WTC11 (cell line): ENCODE measurements around the gene ARVCF. TPM values are rescaled to one million over a fixed set of nuclear protein-coding genes. Genes with fewer than 3 reads are reported as not detected.

Source experiments
- ATAC-seq: fragments of 200-7000 bp; cut with Tn5 transposase; 2 replicates; pipeline ENCODE4 v1.10.0; 2021; ENCODE audit warnings: mild to moderate bottlenecking, moderate library complexity
- CTCF ChIA-PET: fragments of 300-600 bp; sonication (Branson Sonifier 250); formaldehyde crosslinking; loops from one replicate; lab custom pipeline; 2021; ENCODE audit warnings: antibody characterized with exemption; lab: Charles Lee
- POLR2A ChIA-PET: fragments of 350-600 bp; sonication (Branson Sonifier 250); formaldehyde crosslinking; loops from one replicate; lab custom pipeline; 2021; ENCODE audit warnings: antibody characterized with exemption; lab: Charles Lee
- DNase-seq: peaks from one replicate; pipeline ENCODE4 v3.0.0; 2021; ENCODE audit warnings: low spot score
- H3K27ac Mint-ChIP-seq: 2 replicates; pipeline ENCODE4 v1.8.0; 2021; ENCODE audit warnings: mixed read lengths
- H3K27me3 Mint-ChIP-seq: 2 replicates; pipeline ENCODE4 v1.8.0; 2021; ENCODE audit warnings: low read depth, mild to moderate bottlenecking, moderate library complexity, mixed read lengths
- H3K36me3 Mint-ChIP-seq: 2 replicates; pipeline ENCODE4 v1.8.0; 2021; ENCODE audit warnings: mixed read lengths
- H3K4me1 Mint-ChIP-seq: 2 replicates; pipeline ENCODE4 v1.8.0; 2022; ENCODE audit warnings: mixed read lengths
- H3K4me3 Mint-ChIP-seq: 2 replicates; pipeline ENCODE4 v1.8.0; 2021; ENCODE audit warnings: mild to moderate bottlenecking, moderate library complexity, mixed read lengths
- H3K9me3 Mint-ChIP-seq: 2 replicates; pipeline ENCODE4 v1.8.0; 2021; ENCODE audit warnings: mixed read lengths
- CBFB ChIP-seq: sonication (generic); formaldehyde crosslinking; IDR thresholded peaks from 2 replicates; pipeline ENCODE4 v1.8.1; 2022; ENCODE audit warnings: mild to moderate bottlenecking, low read depth, missing genetic modification reagents
- CREB1 ChIP-seq: sonication (generic); formaldehyde crosslinking; IDR thresholded peaks from 2 replicates; pipeline ENCODE4 v1.8.0; 2023; ENCODE audit warnings: mild to moderate bottlenecking, missing genetic modification reagents
- FOXJ3 ChIP-seq: sonication (generic); formaldehyde crosslinking; IDR thresholded peaks from 2 replicates; pipeline ENCODE4 v1.9.0; 2021; ENCODE audit warnings: missing genetic modification reagents, mild to moderate bottlenecking, borderline replicate concordance
- FOXP1 ChIP-seq: sonication (generic); formaldehyde crosslinking; IDR thresholded peaks from 2 replicates; pipeline ENCODE4 v1.8.0; 2022; ENCODE audit warnings: missing genetic modification reagents, mild to moderate bottlenecking, moderate library complexity, borderline replicate concordance
- GABPB1 ChIP-seq: sonication (generic); formaldehyde crosslinking; IDR thresholded peaks from 2 replicates; pipeline ENCODE4 v1.8.1; 2023; ENCODE audit warnings: mild to moderate bottlenecking, missing genetic modification reagents
- HMGA2 ChIP-seq: fragments of 250-450 bp; sonication (Bioruptor Pico); IDR thresholded peaks from 2 replicates; pipeline ENCODE4 v1.4.0; 2021; ENCODE audit warnings: mild to moderate bottlenecking, moderate library complexity
- HMGXB4 ChIP-seq: sonication (generic); formaldehyde crosslinking; IDR thresholded peaks from 2 replicates; pipeline ENCODE4 v1.8.1; 2023; ENCODE audit warnings: mild to moderate bottlenecking, moderate library complexity, missing genetic modification reagents
- JAZF1 ChIP-seq: fragments of 250-450 bp; sonication (Bioruptor Pico); IDR thresholded peaks from 2 replicates; pipeline ENCODE4 v1.9.0; 2021; ENCODE audit warnings: moderate library complexity, mild to moderate bottlenecking, inconsistent platforms
- JUN ChIP-seq: sonication (generic); formaldehyde crosslinking; IDR thresholded peaks from 2 replicates; pipeline ENCODE4 v1.8.0; 2023; ENCODE audit warnings: mild to moderate bottlenecking, missing genetic modification reagents
- KAT7 ChIP-seq: sonication (generic); formaldehyde crosslinking; IDR thresholded peaks from 2 replicates; pipeline ENCODE4 v1.8.1; 2023; ENCODE audit warnings: missing genetic modification reagents, mild to moderate bottlenecking, borderline replicate concordance
- MXD4 ChIP-seq: fragments of 250-450 bp; sonication (Bioruptor Pico); IDR thresholded peaks from 2 replicates; pipeline ENCODE4 v1.8.0; 2021; ENCODE audit warnings: mild to moderate bottlenecking, moderate library complexity, borderline replicate concordance
- OVOL2 ChIP-seq: fragments of 250-450 bp; sonication (Bioruptor Pico); IDR thresholded peaks from 2 replicates; pipeline ENCODE4 v1.9.0; 2021; ENCODE audit warnings: mild to moderate bottlenecking, borderline replicate concordance
- PREB ChIP-seq: sonication (generic); formaldehyde crosslinking; IDR thresholded peaks from 2 replicates; pipeline ENCODE4 v1.8.1; 2022; ENCODE audit warnings: mild to moderate bottlenecking, missing genetic modification reagents, moderate library complexity, borderline replicate concordance
- RORB ChIP-seq: fragments of 250-450 bp; sonication (Bioruptor Pico); IDR thresholded peaks from 2 replicates; pipeline ENCODE4 v1.9.0; 2021; ENCODE audit warnings: mild to moderate bottlenecking
- SMAD3 ChIP-seq: sonication (generic); formaldehyde crosslinking; IDR thresholded peaks from 2 replicates; pipeline ENCODE4 v1.8.0; 2022; ENCODE audit warnings: missing genetic modification reagents, mild to moderate bottlenecking, borderline replicate concordance
- SMAD4 ChIP-seq: sonication (generic); formaldehyde crosslinking; IDR thresholded peaks from 2 replicates; pipeline ENCODE4 v1.8.0; 2022; ENCODE audit warnings: mild to moderate bottlenecking, missing genetic modification reagents
- TP53 ChIP-seq: sonication (generic); formaldehyde crosslinking; IDR thresholded peaks from 2 replicates; pipeline ENCODE4 v1.8.1; 2023; ENCODE audit warnings: mild to moderate bottlenecking, missing genetic modification reagents
- ZNF138 ChIP-seq: sonication (generic); formaldehyde crosslinking; conservative IDR thresholded peaks from 2 replicates; pipeline ENCODE4 v1.8.1; 2022; ENCODE audit warnings: mild to moderate bottlenecking, moderate library complexity, missing genetic modification reagents
- ZNF232 ChIP-seq: sonication (generic); formaldehyde crosslinking; IDR thresholded peaks from 2 replicates; pipeline ENCODE4 v1.8.0; 2022; ENCODE audit warnings: mild to moderate bottlenecking, missing genetic modification reagents
- ZNF263 ChIP-seq: sonication (generic); formaldehyde crosslinking; IDR thresholded peaks from 2 replicates; pipeline ENCODE4 v1.8.1; 2022; ENCODE audit warnings: low read depth, mild to moderate bottlenecking, moderate library complexity, missing genetic modification reagents
- total RNA-seq: library from RNA; stranded (reverse); gene quantifications from 3 replicates; pipeline ENCODE4 v1.2.3, GENCODE V29; 2021
- TF ChIP-seq, protein P1 (sequence below): fragments of 250-450 bp; sonication (Bioruptor Pico); IDR thresholded peaks from 2 replicates; pipeline ENCODE4 v1.9.0; 2021; ENCODE audit warnings: mild to moderate bottlenecking
- TF ChIP-seq, protein P2 (sequence below): sonication (generic); formaldehyde crosslinking; IDR thresholded peaks from 2 replicates; pipeline ENCODE4 v1.8.0; 2022; ENCODE audit warnings: mild to moderate bottlenecking, missing genetic modification reagents
- TF ChIP-seq, protein P3 (sequence below): fragments of 250-450 bp; sonication (Bioruptor Pico); IDR thresholded peaks from 2 replicates; pipeline ENCODE4 v1.9.0; 2021; ENCODE audit warnings: mild to moderate bottlenecking, borderline replicate concordance

The ARVCF gene
- total RNA-seq, 1 experiment from 2014 or later = 65.4 TPM

DNA sequence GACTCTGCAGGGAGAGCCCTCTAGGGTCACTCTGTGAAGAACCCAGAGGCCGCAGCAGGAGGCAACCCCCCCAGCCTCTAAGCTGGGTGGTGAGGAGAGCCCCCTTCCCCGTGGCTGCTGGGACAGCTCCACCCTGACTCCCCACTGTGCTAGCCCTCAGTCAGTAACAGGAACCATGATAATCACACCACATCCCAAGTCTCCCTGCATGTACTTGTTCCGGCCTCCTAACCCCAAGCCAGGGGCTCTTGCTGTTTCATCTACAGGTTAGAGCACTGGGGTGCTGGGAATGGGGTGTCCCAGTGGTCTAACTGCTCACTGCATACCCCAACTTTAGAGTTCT is 26.9 kb downstream of the ARVCF start (continued):
- no peak for TF ChIP-seq KAT7 (CRISPR knock-in tag)
- no peak for TF ChIP-seq FOXJ3 (CRISPR knock-in tag)
- no peak for TF ChIP-seq GABPB1 (CRISPR knock-in tag)
- TF ChIP-seq JAZF1 (CRISPR knock-in tag) = no peak

DNA sequence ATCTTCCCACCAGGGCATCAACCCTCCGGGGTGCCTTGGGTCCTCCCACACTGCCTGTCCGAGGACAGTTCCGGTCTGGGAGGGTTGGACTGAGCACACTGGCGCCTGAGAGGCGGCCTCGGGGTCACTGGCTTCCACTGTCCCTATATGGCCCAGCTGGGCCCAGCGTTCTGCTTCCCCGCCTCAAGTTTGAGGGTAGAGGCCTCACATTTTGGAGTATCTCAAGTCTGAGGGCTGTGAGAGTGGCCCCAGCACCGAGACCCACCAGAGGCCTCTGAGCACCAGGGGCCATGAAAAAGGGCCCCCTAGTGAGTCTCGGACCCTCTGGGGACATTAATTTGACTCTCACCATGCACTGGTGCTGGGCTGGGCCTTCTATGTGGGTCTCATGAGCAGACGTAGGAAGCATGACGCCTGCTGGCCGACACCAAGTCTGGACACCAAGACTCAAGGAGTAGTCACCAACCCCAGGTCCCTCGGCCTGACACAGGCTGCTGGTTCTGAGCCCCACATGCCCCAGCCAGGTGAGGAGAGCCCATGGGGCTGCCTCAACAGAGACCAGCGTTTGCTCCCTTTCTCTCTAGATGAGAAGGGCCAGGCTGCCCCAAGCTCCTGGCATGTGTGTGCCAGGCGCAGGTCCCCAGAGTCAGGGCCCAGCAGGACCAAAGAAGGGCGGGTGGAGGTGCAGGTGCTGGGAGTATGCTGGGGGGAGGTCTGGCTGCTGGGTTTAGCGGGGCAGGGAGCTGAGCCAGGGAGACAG is 27.5 kb downstream of the ARVCF start:
- TF ChIP-seq HMGXB4 (no peak), JUN (CRISPR knock-in tag) (no peak), OVOL2 (CRISPR knock-in tag) (no peak), KAT7 (CRISPR knock-in tag) (no peak), ZNF232 (CRISPR knock-in tag) (no peak), ZNF263 (CRISPR knock-in tag) (no peak), FOXP1 (CRISPR knock-in tag) (no peak), CREB1 (CRISPR knock-in tag) (no peak), SMAD4 (CRISPR knock-in tag) (no peak), CBFB (CRISPR knock-in tag) (no peak), ZNF138 (CRISPR knock-in tag) (no peak), RORB (CRISPR knock-in tag) (no peak), PREB (CRISPR knock-in tag) (no peak), SMAD3 (no peak), HMGA2 (no peak), MXD4 (CRISPR knock-in tag) (no peak), TP53 (CRISPR knock-in tag) (no peak)
- TF ChIP-seq, protein P1, sequence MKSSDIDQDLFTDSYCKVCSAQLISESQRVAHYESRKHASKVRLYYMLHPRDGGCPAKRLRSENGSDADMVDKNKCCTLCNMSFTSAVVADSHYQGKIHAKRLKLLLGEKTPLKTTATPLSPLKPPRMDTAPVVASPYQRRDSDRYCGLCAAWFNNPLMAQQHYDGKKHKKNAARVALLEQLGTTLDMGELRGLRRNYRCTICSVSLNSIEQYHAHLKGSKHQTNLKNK (CRISPR knock-in tag) = no peak
- TF ChIP-seq, protein P2, sequence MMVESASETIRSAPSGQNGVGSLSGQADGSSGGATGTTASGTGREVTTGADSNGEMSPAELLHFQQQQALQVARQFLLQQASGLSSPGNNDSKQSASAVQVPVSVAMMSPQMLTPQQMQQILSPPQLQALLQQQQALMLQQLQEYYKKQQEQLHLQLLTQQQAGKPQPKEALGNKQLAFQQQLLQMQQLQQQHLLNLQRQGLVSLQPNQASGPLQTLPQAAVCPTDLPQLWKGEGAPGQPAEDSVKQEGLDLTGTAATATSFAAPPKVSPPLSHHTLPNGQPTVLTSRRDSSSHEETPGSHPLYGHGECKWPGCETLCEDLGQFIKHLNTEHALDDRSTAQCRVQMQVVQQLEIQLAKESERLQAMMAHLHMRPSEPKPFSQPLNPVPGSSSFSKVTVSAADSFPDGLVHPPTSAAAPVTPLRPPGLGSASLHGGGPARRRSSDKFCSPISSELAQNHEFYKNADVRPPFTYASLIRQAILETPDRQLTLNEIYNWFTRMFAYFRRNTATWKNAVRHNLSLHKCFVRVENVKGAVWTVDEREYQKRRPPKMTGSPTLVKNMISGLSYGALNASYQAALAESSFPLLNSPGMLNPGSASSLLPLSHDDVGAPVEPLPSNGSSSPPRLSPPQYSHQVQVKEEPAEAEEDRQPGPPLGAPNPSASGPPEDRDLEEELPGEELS = no peak
- TF ChIP-seq, protein P3, sequence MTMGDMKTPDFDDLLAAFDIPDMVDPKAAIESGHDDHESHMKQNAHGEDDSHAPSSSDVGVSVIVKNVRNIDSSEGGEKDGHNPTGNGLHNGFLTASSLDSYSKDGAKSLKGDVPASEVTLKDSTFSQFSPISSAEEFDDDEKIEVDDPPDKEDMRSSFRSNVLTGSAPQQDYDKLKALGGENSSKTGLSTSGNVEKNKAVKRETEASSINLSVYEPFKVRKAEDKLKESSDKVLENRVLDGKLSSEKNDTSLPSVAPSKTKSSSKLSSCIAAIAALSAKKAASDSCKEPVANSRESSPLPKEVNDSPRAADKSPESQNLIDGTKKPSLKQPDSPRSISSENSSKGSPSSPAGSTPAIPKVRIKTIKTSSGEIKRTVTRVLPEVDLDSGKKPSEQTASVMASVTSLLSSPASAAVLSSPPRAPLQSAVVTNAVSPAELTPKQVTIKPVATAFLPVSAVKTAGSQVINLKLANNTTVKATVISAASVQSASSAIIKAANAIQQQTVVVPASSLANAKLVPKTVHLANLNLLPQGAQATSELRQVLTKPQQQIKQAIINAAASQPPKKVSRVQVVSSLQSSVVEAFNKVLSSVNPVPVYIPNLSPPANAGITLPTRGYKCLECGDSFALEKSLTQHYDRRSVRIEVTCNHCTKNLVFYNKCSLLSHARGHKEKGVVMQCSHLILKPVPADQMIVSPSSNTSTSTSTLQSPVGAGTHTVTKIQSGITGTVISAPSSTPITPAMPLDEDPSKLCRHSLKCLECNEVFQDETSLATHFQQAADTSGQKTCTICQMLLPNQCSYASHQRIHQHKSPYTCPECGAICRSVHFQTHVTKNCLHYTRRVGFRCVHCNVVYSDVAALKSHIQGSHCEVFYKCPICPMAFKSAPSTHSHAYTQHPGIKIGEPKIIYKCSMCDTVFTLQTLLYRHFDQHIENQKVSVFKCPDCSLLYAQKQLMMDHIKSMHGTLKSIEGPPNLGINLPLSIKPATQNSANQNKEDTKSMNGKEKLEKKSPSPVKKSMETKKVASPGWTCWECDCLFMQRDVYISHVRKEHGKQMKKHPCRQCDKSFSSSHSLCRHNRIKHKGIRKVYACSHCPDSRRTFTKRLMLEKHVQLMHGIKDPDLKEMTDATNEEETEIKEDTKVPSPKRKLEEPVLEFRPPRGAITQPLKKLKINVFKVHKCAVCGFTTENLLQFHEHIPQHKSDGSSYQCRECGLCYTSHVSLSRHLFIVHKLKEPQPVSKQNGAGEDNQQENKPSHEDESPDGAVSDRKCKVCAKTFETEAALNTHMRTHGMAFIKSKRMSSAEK (CRISPR knock-in tag) = no peak
- ChIA-PET CTCF (interaction anchor here (1.0 to 3.3 kb wide), 6 partner anchors 14 to 36 kb away, joined by 3 to 18 read pairs (median 4); no protein-coding TSS in a partner anchor), POLR2A (interaction anchor here (1.0 kb wide), 1 partner anchor 10 kb away, joined by 3 read pairs; no protein-coding TSS in a partner anchor)
- ATAC-seq = no peak
- no peaks in the 10 kb centered on the region for H3K27me3 Mint-ChIP-seq
- H3K9me3 Mint-ChIP-seq = no peaks in the 10 kb centered on the region
- H3K27ac Mint-ChIP-seq = no peak overlapping the region
- no peaks in the 10 kb centered on the region for H3K36me3 Mint-ChIP-seq
- H3K4me3 Mint-ChIP-seq = no peak overlapping the region
- peaks cover 5% of the 10 kb centered on the region; the same call in 1 of the 2 replicates for H3K4me1 Mint-ChIP-seq
- DNase-seq = no peak
